HCT116 (cell line): Measurements from ENCODE around the gene GDAP2.

ENCODE experiments used
- CEBPB ChIP-seq: IDR thresholded peaks from 2 replicates; pipeline ENCODE4 v1.6.1; 2012; ENCODE audit warnings: low read depth
- EZH2 ChIP-seq: fragments of 200-600 bp; sonication (generic); IDR thresholded peaks from 2 replicates; pipeline ENCODE4 v1.6.1; 2017; ENCODE audit warnings: antibody characterized with exemption, mixed run types
- EZH2phosphoT487 ChIP-seq: fragments of 200-600 bp; IDR thresholded peaks from 2 replicates; pipeline ENCODE4 v1.6.1; 2018; ENCODE audit warnings: antibody characterized with exemption, borderline replicate concordance
- JUND ChIP-seq: IDR thresholded peaks from 2 replicates; pipeline ENCODE4 v1.6.1; 2012
- POLR2A ChIP-seq: IDR thresholded peaks from 2 replicates; pipeline ENCODE4 v1.7.0; 2011; ENCODE audit warnings: borderline replicate concordance; ENCODE audit not compliant: insufficient read depth, insufficient read length; ENCODE audit errors: extremely low read depth
- POLR2AphosphoS5 ChIP-seq: IDR thresholded peaks from 2 replicates; pipeline ENCODE4 v1.6.1; 2011; ENCODE audit warnings: mild to moderate bottlenecking, low read depth, low read length, moderate library complexity
- RAD21 ChIP-seq: IDR thresholded peaks from 2 replicates; pipeline ENCODE4 v1.6.1; 2012; ENCODE audit warnings: low read depth, mild to moderate bottlenecking
- SIN3A ChIP-seq: IDR thresholded peaks from 2 replicates; pipeline ENCODE4 v1.6.1; 2012; ENCODE audit warnings: low read depth
- SP1 ChIP-seq: IDR thresholded peaks from 2 replicates; pipeline ENCODE4 v1.6.1; 2012; ENCODE audit warnings: low read depth
- TCF7L2 ChIP-seq: IDR thresholded peaks from 2 replicates; pipeline ENCODE4 v1.7.0; 2011; ENCODE audit warnings: borderline replicate concordance, inconsistent platforms; ENCODE audit not compliant: insufficient read depth, insufficient read length; ENCODE audit errors: extremely low read depth
- YY1 ChIP-seq: IDR thresholded peaks from 2 replicates; pipeline ENCODE4 v1.6.1; 2011; ENCODE audit warnings: low read length, low read depth, moderate library complexity, mild to moderate bottlenecking; ENCODE audit not compliant: insufficient replicate concordance; ENCODE audit errors: extremely low read depth
- TF ChIP-seq, protein P1 (sequence below), 3 experiments: fragments of 200-600 bp in 1 of 3; sonication (generic) in 1 of 3; IDR thresholded peaks in 2 of 3; conservative IDR thresholded peaks in 1 of 3; 2 replicates each; pipeline ENCODE4 v1.5.1; 2012 to 2017; ENCODE audit warnings: low read depth in 2 of 3, low read length in 2 of 3, antibody characterized with exemption in 1 of 3, borderline replicate concordance in 1 of 3, control low read depth in 1 of 3, mild to moderate bottlenecking in 1 of 3, mixed read lengths in 1 of 3, mixed run types in 1 of 3, moderate library complexity in 1 of 3; ENCODE audit not compliant: insufficient read depth in 1 of 3

DNA sequence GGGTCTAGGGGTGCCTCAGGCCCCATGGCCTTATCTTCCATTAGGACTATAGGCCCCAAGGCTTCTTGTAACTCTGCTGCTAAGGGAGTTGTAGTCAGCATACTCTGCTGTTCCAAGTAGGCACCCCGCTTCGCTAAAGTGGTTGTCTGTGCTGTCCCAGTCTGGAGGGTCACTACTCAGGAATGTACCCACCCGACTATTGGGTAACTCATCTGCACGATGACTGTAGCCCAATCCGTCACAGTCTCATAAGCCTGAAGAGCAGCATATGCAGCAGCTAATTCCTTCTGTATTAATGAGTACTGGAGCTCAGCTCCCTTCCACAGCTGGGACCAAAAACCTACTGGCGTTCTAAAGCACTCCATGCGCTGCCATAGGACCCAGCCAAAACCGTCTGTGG lies 111.0 kb downstream of the GDAP2 start:
- TF ChIP-seq POLR2AphosphoS5 (no peak), EZH2 (no peak), SP1 (no peak), YY1 (no peak), POLR2A (no peak), TCF7L2 (no peak), JUND (no peak), RAD21 (no peak), CEBPB (no peak), EZH2phosphoT487 (no peak), SIN3A (no peak)
- TF ChIP-seq, protein P1, sequence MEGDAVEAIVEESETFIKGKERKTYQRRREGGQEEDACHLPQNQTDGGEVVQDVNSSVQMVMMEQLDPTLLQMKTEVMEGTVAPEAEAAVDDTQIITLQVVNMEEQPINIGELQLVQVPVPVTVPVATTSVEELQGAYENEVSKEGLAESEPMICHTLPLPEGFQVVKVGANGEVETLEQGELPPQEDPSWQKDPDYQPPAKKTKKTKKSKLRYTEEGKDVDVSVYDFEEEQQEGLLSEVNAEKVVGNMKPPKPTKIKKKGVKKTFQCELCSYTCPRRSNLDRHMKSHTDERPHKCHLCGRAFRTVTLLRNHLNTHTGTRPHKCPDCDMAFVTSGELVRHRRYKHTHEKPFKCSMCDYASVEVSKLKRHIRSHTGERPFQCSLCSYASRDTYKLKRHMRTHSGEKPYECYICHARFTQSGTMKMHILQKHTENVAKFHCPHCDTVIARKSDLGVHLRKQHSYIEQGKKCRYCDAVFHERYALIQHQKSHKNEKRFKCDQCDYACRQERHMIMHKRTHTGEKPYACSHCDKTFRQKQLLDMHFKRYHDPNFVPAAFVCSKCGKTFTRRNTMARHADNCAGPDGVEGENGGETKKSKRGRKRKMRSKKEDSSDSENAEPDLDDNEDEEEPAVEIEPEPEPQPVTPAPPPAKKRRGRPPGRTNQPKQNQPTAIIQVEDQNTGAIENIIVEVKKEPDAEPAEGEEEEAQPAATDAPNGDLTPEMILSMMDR (IDR thresholded peaks at IDR 0.05 in 2 of 3, conservative IDR thresholded peaks at IDR 0.05 in 1 of 3; ENCODE audit: borderline replicate concordance in 1 of 3, insufficient read depth in 1 of 3, low read depth in 2 of 3, low read length in 2 of 3): no peak
